Measurements from ENCODE around the gene GRPEL1. TPM values are rescaled to one million over a fixed set of nuclear protein-coding genes. Genes with fewer than 3 reads are reported as not detected.

GRPEL1 gene
- total RNA-seq, 1 experiment from 2014 or later = 80.1 TPM

- Histone ChIP-seq H3K27ac (ENCODE audit: low read depth, low read length) (no peak overlapping the region), H3K27me3 (ENCODE audit: insufficient read depth, low read length) (no peaks in the 10 kb centered on the region), H3K79me2 (ENCODE audit: insufficient read depth, low read length) (peaks cover 4% of the 10 kb centered on the region; the same call in 1 of the 2 replicates), H3K9me3 (ENCODE audit: control insufficient read depth in 1 of 2, insufficient read depth in 1 of 2, low read depth in 1 of 2, low read length in 2 of 2) (no peaks in the 10 kb centered on the region), H2AFZ (ENCODE audit: low read depth, low read length, poor library complexity, severe bottlenecking) (no peak overlapping the region), H3K4me1 (ENCODE audit: control insufficient read depth in 1 of 2, insufficient read depth in 2 of 2, low read length in 2 of 2) (peaks cover 0 to 3% of the 10 kb centered on the region in 2 experiments; a peak in 1 of 4 replicates), H3K9me2 (ENCODE audit: insufficient read depth) (no peaks in the 10 kb centered on the region), H3K4me3 (replicated peaks in 1 of 2; ENCODE audit: low read depth in 1 of 2, low read length in 2 of 2) (no peak overlapping the region), H3K4me2 (ENCODE audit: low read length) (no peak overlapping the region), H3K36me3 (ENCODE audit: control insufficient read depth in 1 of 2, insufficient read depth in 2 of 2, low read length in 2 of 2) (peaks cover 5 to 23% of the 10 kb centered on the region in 2 experiments; a peak in 3 of 4 replicates), H3K9ac (ENCODE audit: low read length) (no peak overlapping the region), H4K20me1 (ENCODE audit: insufficient read depth) (no peaks in the 10 kb centered on the region)
- intact Hi-C loops (cut with micrococcal nuclease) = no loop called here
- ChIA-PET RAD21 (ENCODE audit: low non-redundant PET in 1 of 2, low total read pairs in 2 of 2, uncharacterized antibody in 2 of 2, unreplicated experiment in 2 of 2) (no interaction called here), POLR2A (no interaction called here), CTCF (no interaction called here)
- no peak for TF ChIP-seq MAX (IDR thresholded peaks at IDR 0.05)
- no TSS peak for BruUV-seq (replicated peaks)
- ATAC-seq (no peak), DNase-seq (ENCODE audit: low read depth, low spot score) (no peak)
Measured at GRCh38 chr4:7027913-7028312, 40.0 kb downstream of the GRPEL1 start.

DNA sequence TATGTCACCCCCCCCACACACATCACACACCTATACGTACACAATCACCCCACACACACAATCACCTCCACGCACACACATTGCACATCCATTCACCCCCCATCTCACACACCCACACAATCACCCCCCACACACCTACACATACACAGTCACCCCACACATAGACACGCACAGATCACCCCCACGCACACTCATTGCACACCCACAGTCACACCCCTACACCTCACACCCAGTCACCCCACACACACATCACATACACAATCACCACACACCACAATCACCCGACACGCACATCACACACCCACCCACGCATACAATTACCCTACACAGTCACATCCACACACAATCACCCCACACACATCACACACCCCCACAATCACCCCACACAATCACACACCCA, 40.6 kb downstream of the GRPEL1 start:
- H2AFZ ChIP-seq (ENCODE audit: low read depth, low read length, poor library complexity, severe bottlenecking) = no peak overlapping the region
- DNase-seq (ENCODE audit: low read depth, low spot score) (no peak), ATAC-seq (no peak)
- intact Hi-C loops (cut with micrococcal nuclease) = no loop called here
- no peak overlapping the region for H3K4me2 ChIP-seq (ENCODE audit: low read length)
- H3K36me3 ChIP-seq (ENCODE audit: control insufficient read depth in 1 of 2, insufficient read depth in 2 of 2, low read length in 2 of 2) = peaks cover 5 to 23% of the 10 kb centered on the region in 2 experiments; a peak in 3 of 4 replicates
- TF ChIP-seq FOSL1 (IDR thresholded peaks at IDR 0.05; ENCODE audit: low read depth) (no peak), SP1 (IDR thresholded peaks at IDR 0.05; ENCODE audit: low read depth) (no peak), POLR2AphosphoS5 (IDR thresholded peaks at IDR 0.05; ENCODE audit: low read depth, low read length) (no peak), TCF7L2 (IDR thresholded peaks at IDR 0.05; ENCODE audit: borderline replicate concordance, extremely low read depth, insufficient read depth, insufficient read length) (no peak), EGR1 (IDR thresholded peaks at IDR 0.05; ENCODE audit: low read depth) (no peak), RAD21 (IDR thresholded peaks at IDR 0.05; ENCODE audit: low read depth) (no peak), ZFX (IDR thresholded peaks at IDR 0.05) (no peak), CEBPB (IDR thresholded peaks at IDR 0.05; ENCODE audit: low read depth) (no peak), EZH2 (IDR thresholded peaks at IDR 0.05) (no peak), SRF (IDR thresholded peaks at IDR 0.05; ENCODE audit: low read depth) (no peak), MAX (IDR thresholded peaks at IDR 0.05) (no peak), JUND (IDR thresholded peaks at IDR 0.05) (no peak), ELF1 (IDR thresholded peaks at IDR 0.05; ENCODE audit: borderline replicate concordance, low read depth) (no peak), REST (IDR thresholded peaks at IDR 0.05; ENCODE audit: low read depth) (no peak)
- TF ChIP-seq, protein P1, sequence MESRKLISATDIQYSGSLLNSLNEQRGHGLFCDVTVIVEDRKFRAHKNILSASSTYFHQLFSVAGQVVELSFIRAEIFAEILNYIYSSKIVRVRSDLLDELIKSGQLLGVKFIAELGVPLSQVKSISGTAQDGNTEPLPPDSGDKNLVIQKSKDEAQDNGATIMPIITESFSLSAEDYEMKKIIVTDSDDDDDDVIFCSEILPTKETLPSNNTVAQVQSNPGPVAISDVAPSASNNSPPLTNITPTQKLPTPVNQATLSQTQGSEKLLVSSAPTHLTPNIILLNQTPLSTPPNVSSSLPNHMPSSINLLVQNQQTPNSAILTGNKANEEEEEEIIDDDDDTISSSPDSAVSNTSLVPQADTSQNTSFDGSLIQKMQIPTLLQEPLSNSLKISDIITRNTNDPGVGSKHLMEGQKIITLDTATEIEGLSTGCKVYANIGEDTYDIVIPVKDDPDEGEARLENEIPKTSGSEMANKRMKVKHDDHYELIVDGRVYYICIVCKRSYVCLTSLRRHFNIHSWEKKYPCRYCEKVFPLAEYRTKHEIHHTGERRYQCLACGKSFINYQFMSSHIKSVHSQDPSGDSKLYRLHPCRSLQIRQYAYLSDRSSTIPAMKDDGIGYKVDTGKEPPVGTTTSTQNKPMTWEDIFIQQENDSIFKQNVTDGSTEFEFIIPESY (IDR thresholded peaks at IDR 0.05; ENCODE audit: extremely low read depth, insufficient replicate concordance, low read length) = no peak
- TF ChIP-seq, protein P2, sequence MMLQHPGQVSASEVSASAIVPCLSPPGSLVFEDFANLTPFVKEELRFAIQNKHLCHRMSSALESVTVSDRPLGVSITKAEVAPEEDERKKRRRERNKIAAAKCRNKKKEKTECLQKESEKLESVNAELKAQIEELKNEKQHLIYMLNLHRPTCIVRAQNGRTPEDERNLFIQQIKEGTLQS (IDR thresholded peaks at IDR 0.05) = no peak
- no peaks in the 10 kb centered on the region for H3K27me3 ChIP-seq (ENCODE audit: insufficient read depth, low read length)
- no peaks in the 10 kb centered on the region for H3K9me2 ChIP-seq (ENCODE audit: insufficient read depth)
- ChIA-PET RAD21 (ENCODE audit: low non-redundant PET in 1 of 2, low total read pairs in 2 of 2, uncharacterized antibody in 2 of 2, unreplicated experiment in 2 of 2) (no interaction called here), CTCF (no interaction called here), POLR2A (no interaction called here)
- H3K4me1 ChIP-seq (ENCODE audit: control insufficient read depth in 1 of 2, insufficient read depth in 2 of 2, low read length in 2 of 2) = peaks cover 0 to 9% of the 10 kb centered on the region in 2 experiments; a peak in 2 of 4 replicates
- H3K9ac ChIP-seq (ENCODE audit: low read length) = no peak overlapping the region
- peaks cover 4% of the 10 kb centered on the region; the same call in 1 of the 2 replicates for H3K79me2 ChIP-seq (ENCODE audit: insufficient read depth, low read length)
- H4K20me1 ChIP-seq (ENCODE audit: insufficient read depth) = no peaks in the 10 kb centered on the region
- no TSS peak for BruUV-seq (replicated peaks)
- H3K27ac ChIP-seq (ENCODE audit: low read depth, low read length) = no peak overlapping the region
- no peak overlapping the region for H3K4me3 ChIP-seq (replicated peaks in 1 of 2; ENCODE audit: low read depth in 1 of 2, low read length in 2 of 2)
- H3K9me3 ChIP-seq (ENCODE audit: control insufficient read depth in 1 of 2, insufficient read depth in 1 of 2, low read depth in 1 of 2, low read length in 2 of 2) = no peaks in the 10 kb centered on the region

All from HCT116 (cell line).